Stomach (tissue), 4 donors: ENCODE results near the gene NAXD.

ENCODE experiments used
- CTCF ChIP-seq, 7 experiments: fragments of 450-650 bp in 4 of 7; fragments of 200-600 bp in 3 of 7; sonication (generic) in 3 of 7; IDR thresholded peaks; one replicate each; pipeline ENCODE4 v1.5.1; 2016 to 2019; ENCODE audit warnings: antibody characterized with exemption in 7 of 7, control low read depth in 2 of 7, mild to moderate bottlenecking in 1 of 7
- EP300 ChIP-seq: sonication (generic); formaldehyde crosslinking; IDR thresholded peaks from one replicate; pipeline ENCODE4 v1.6.1; 2017; ENCODE audit warnings: antibody characterized with exemption
- POLR2A ChIP-seq, 4 donors: fragments of 450-650 bp; IDR thresholded peaks; one replicate each; pipeline ENCODE4 v1.6.1; 2016; ENCODE audit warnings: antibody characterized with exemption in 4 of 4, control low read depth in 2 of 4, mild to moderate bottlenecking in 1 of 4, moderate library complexity in 1 of 4

GRCh38 chr13:110643768-110644421 lies 28.6 kb downstream of the NAXD start:
- no peak for TF ChIP-seq EP300
- TF ChIP-seq POLR2A (IDR thresholded peaks at IDR 0.05), result no peak
- TF ChIP-seq CTCF (IDR thresholded peaks at IDR 0.05), result no peak
